HG03045 (cell line): ENCODE results near the gene SEC24C.
A peak's percentile ranks its signal among the peaks of the same experiment; 100 is the strongest.
"Not testable (repeated sequence)": the region's sequence is repeated elsewhere in the genome, so short reads cannot be mapped to it uniquely, and the experiment has no call there.

Experiments
- ATAC-seq: cut with Tn5 transposase; IDR thresholded peaks from one replicate; pipeline ENCODE4 v1.9.1; 2021; ENCODE audit warnings: mild to moderate bottlenecking, moderate library complexity; ENCODE audit not compliant: unreplicated experiment

The SEC24C gene

GRCh38 chr10:73790886-73791625 lies 46.9 kb downstream of the SEC24C start:
- no peak for ATAC-seq

GRCh38 chr10:73791871-73792400 lies 47.8 kb downstream of the SEC24C start:
- ATAC-seq, result no peak

GRCh38 chr10:73793456-73793855 lies 49.3 kb downstream of the SEC24C start:
- no peak for ATAC-seq

- ATAC-seq, result not testable (repeated sequence)
Observed at GRCh38 chr10:73795491-73795890, 51.3 kb downstream of the SEC24C start.

- not testable (repeated sequence) for ATAC-seq
Observed at GRCh38 chr10:73796035-73796434, 51.9 kb downstream of the SEC24C start.

GRCh38 chr10:73796766-73797165 lies 52.6 kb downstream of the SEC24C start:
- ATAC-seq, result no peak

- no peak for ATAC-seq
Observed at GRCh38 chr10:73797324-73798025, 53.3 kb downstream of the SEC24C start.

- ATAC-seq, result no peak
Observed at GRCh38 chr10:73798087-73798486, 53.9 kb downstream of the SEC24C start.

- ATAC-seq, result no peak
Observed at GRCh38 chr10:73798927-73799560, 54.9 kb downstream of the SEC24C start.

GRCh38 chr10:73799899-73800559 lies 55.9 kb downstream of the SEC24C start:
- no peak for ATAC-seq

- no peak for ATAC-seq
Observed at GRCh38 chr10:73800560-73801252, 56.5 kb downstream of the SEC24C start.

GRCh38 chr10:73801253-73801590 lies 57.0 kb downstream of the SEC24C start:
- ATAC-seq, result no peak

GRCh38 chr10:73802276-73802991 lies 58.3 kb downstream of the SEC24C start:
- no peak for ATAC-seq

- ATAC-seq, result peak; percentile 62
Observed at GRCh38 chr10:73803680-73804286, 59.6 kb downstream of the SEC24C start.

GRCh38 chr10:73806176-73806950 lies 62.2 kb downstream of the SEC24C start:
- ATAC-seq, result no peak

GRCh38 chr10:73807471-73807870 lies 63.3 kb downstream of the SEC24C start:
- no peak for ATAC-seq

GRCh38 chr10:73808021-73808815 lies 64.0 kb downstream of the SEC24C start:
- no peak for ATAC-seq
